ENCODE measurements around the gene NUP133. TPM values are rescaled to one million over a fixed set of nuclear protein-coding genes. Genes with fewer than 3 reads are reported as not detected.
A peak's percentile ranks its signal among the peaks of the same experiment; 100 is the strongest.

Gene NUP133
- total and polyA plus RNA-seq, 10 donors = 15.3 to 42.8 (median 34.7) TPM

GRCh38 chr1:229456016-229456415 is 52.1 kb downstream of the NUP133 start:
- no peak for DNase-seq
- peaks cover 4 to 100% (median 64%) of the 10 kb centered on the region in 6 donors for H3K36me3 ChIP-seq
- 38 to 54% (median 49%) methylated on average over 3 of the region's 3 CpGs for WGBS, 5 donors

GRCh38 chr1:229454056-229454455 is 54.1 kb downstream of the NUP133 start:
- no peak for TF ChIP-seq POLR2A (IDR thresholded peaks at IDR 0.05)
- TF ChIP-seq POLR2AphosphoS5 (IDR thresholded peaks at IDR 0.05) = no peak
- TF ChIP-seq, protein P1, sequence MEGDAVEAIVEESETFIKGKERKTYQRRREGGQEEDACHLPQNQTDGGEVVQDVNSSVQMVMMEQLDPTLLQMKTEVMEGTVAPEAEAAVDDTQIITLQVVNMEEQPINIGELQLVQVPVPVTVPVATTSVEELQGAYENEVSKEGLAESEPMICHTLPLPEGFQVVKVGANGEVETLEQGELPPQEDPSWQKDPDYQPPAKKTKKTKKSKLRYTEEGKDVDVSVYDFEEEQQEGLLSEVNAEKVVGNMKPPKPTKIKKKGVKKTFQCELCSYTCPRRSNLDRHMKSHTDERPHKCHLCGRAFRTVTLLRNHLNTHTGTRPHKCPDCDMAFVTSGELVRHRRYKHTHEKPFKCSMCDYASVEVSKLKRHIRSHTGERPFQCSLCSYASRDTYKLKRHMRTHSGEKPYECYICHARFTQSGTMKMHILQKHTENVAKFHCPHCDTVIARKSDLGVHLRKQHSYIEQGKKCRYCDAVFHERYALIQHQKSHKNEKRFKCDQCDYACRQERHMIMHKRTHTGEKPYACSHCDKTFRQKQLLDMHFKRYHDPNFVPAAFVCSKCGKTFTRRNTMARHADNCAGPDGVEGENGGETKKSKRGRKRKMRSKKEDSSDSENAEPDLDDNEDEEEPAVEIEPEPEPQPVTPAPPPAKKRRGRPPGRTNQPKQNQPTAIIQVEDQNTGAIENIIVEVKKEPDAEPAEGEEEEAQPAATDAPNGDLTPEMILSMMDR (IDR thresholded peaks at IDR 0.05 in 8 of 11, conservative IDR thresholded peaks at IDR 0.05 in 3 of 11) = no peak
- Histone ChIP-seq H3K27me3 (replicated peaks in 1 of 7) (no peaks in the 10 kb centered on the region), H3K36me3 (peaks cover 2 to 98% (median 58%) of the 10 kb centered on the region in 6 donors), H3K4me1 (no peaks in the 10 kb centered on the region), H3K27ac (no peak overlapping the region), H3K4me3 (no peak overlapping the region), H3K9me3 (no peaks in the 10 kb centered on the region)
- no peak for DNase-seq
- intact Hi-C loops (cut with DNase I; ENCODE audit: low total_unique reads) = loop anchor here (10.0 kb wide), 1 partner anchor 169 kb away; no protein-coding TSS in a partner anchor
- WGBS, 5 donors = 92 to 100% (median 97%) methylated on average over 4 of the region's 4 CpGs

More at GRCh38 chr1:229456016-229456415, 52.1 kb downstream of the NUP133 start:
- no peaks in the 10 kb centered on the region for H3K4me1 ChIP-seq
- H3K27me3 ChIP-seq (replicated peaks in 1 of 7) = no peaks in the 10 kb centered on the region
- H3K27ac ChIP-seq = no peak overlapping the region
- TF ChIP-seq, protein P1 (IDR thresholded peaks at IDR 0.05 in 8 of 11, conservative IDR thresholded peaks at IDR 0.05 in 3 of 11) = no peak
- TF ChIP-seq POLR2AphosphoS5 (IDR thresholded peaks at IDR 0.05) = no peak
- TF ChIP-seq POLR2A (IDR thresholded peaks at IDR 0.05) = no peak
- H3K9me3 ChIP-seq = no peaks in the 10 kb centered on the region
- H3K4me3 ChIP-seq = no peak overlapping the region
- intact Hi-C loops (cut with DNase I; ENCODE audit: low total_unique reads) = loop anchor here (10.0 kb wide), 1 partner anchor 171 kb away; no protein-coding TSS in a partner anchor

- Histone ChIP-seq H3K27ac (no peak overlapping the region), H3K9me3 (no peaks in the 10 kb centered on the region), H3K4me1 (no peaks in the 10 kb centered on the region), H3K27me3 (replicated peaks in 1 of 7) (no peaks in the 10 kb centered on the region), H3K36me3 (peaks cover 0 to 98% (median 57%) of the 10 kb centered on the region in 6 donors), H3K4me3 (no peak overlapping the region)
- WGBS, 5 donors = 82 to 89% (median 88%) methylated on average over 5 of the region's 5 CpGs
- TF ChIP-seq POLR2A (IDR thresholded peaks at IDR 0.05) (no peak), POLR2AphosphoS5 (IDR thresholded peaks at IDR 0.05) (no peak)
- TF ChIP-seq, protein P1 (IDR thresholded peaks at IDR 0.05 in 8 of 11, conservative IDR thresholded peaks at IDR 0.05 in 3 of 11) = peak in 1 of 11 experiments; percentile 12
- DNase-seq = no peak
- intact Hi-C loops (cut with DNase I; ENCODE audit: low total_unique reads) = loop anchor here (10.0 kb wide), 1 partner anchor 168 kb away; no protein-coding TSS in a partner anchor
These were observed 55.0 kb downstream of the NUP133 start for GRCh38 chr1:229452956-229453801.

GRCh38 chr1:229448845-229449244 is 59.3 kb downstream of the NUP133 start:
- DNase-seq = no peak

More at GRCh38 chr1:229448845-229449244, 59.3 kb downstream of the NUP133 start:
- intact Hi-C loops (cut with DNase I; ENCODE audit: low total_unique reads) = no loop called here
- no peak for TF ChIP-seq POLR2A (IDR thresholded peaks at IDR 0.05)
- TF ChIP-seq, protein P1 (IDR thresholded peaks at IDR 0.05 in 8 of 11, conservative IDR thresholded peaks at IDR 0.05 in 3 of 11) = no peak
- TF ChIP-seq POLR2AphosphoS5 (IDR thresholded peaks at IDR 0.05) = no peak
- Histone ChIP-seq H3K36me3 (peaks cover 0 to 98% (median 68%) of the 10 kb centered on the region in 6 donors), H3K4me3 (no peak overlapping the region), H3K27ac (no peak overlapping the region), H3K4me1 (no peaks in the 10 kb centered on the region), H3K9me3 (no peaks in the 10 kb centered on the region), H3K27me3 (replicated peaks in 1 of 7) (no peaks in the 10 kb centered on the region)
- WGBS, 5 donors = 57 to 76% (median 64%) methylated on average over 2 of the region's 2 CpGs
